ENCODE data around the gene UBE2L5. TPM values are rescaled to one million over a fixed set of nuclear protein-coding genes. Genes with fewer than 3 reads are reported as not detected.
A peak's percentile ranks its signal among the peaks of the same experiment; 100 is the strongest.

UBE2L5 gene
- total and polyA plus RNA-seq, 2 of the 13 experiments (the other 11 are each of a cell fraction or from before 2014, with no cell fraction given) = 0.13 TPM; not detected in 1

GRCh38 chr13:30465593-30466357 lies 43.5 kb downstream of the UBE2L5 start, which contains the start of gene HMGB1 (continued):
- no peak for TF ChIP-seq HNF4G (IDR thresholded peaks at IDR 0.05; ENCODE audit: borderline replicate concordance, low read depth, low read length)
- no peak for TF ChIP-seq HNF4G (CRISPR knock-in tag; IDR thresholded peaks at IDR 0.05; ENCODE audit: borderline replicate concordance, low read depth)
- TF ChIP-seq SALL1 (CRISPR knock-in tag; IDR thresholded peaks at IDR 0.05) = peak; percentile 65; the same call in 1 of the 2 replicates
- no peak for TF ChIP-seq FUBP1 (CRISPR knock-in tag; IDR thresholded peaks at IDR 0.05; ENCODE audit: borderline replicate concordance)
- no peak for TF ChIP-seq RARA (CRISPR knock-in tag; IDR thresholded peaks at IDR 0.05)
- peak; percentile 61; the same call in 1 of the 2 replicates for TF ChIP-seq ZNF710 (CRISPR knock-in tag; IDR thresholded peaks at IDR 0.05; ENCODE audit: borderline replicate concordance)
- TF ChIP-seq YEATS2 (CRISPR knock-in tag; IDR thresholded peaks at IDR 0.05; ENCODE audit: borderline replicate concordance) = no peak
- no peak for TF ChIP-seq FLYWCH1 (CRISPR knock-in tag; IDR thresholded peaks at IDR 0.05)
- no peak for TF ChIP-seq CEBPG (CRISPR knock-in tag; IDR thresholded peaks at IDR 0.05)
- no peak for TF ChIP-seq ZNF639 (CRISPR knock-in tag; conservative IDR thresholded peaks at IDR 0.05)
- peak; percentile 94 for TF ChIP-seq BORCS8-MEF2B (CRISPR knock-in tag; IDR thresholded peaks at IDR 0.05)
- TF ChIP-seq ZSCAN21 (CRISPR knock-in tag; IDR thresholded peaks at IDR 0.05; ENCODE audit: borderline replicate concordance) = peak; percentile 53; the same call in 1 of the 2 replicates
- TF ChIP-seq RERE (CRISPR knock-in tag; IDR thresholded peaks at IDR 0.05; ENCODE audit: low read depth) = no peak
- TF ChIP-seq ZNF7 (CRISPR knock-in tag; IDR thresholded peaks at IDR 0.05) = no peak
- TF ChIP-seq ISX (CRISPR knock-in tag; conservative IDR thresholded peaks at IDR 0.05) = no peak
- TF ChIP-seq STAG1 (CRISPR knock-in tag; IDR thresholded peaks at IDR 0.05) = no peak
- TF ChIP-seq PITX1 (CRISPR knock-in tag; IDR thresholded peaks at IDR 0.05) = peak; percentile 43; the same call in 1 of the 2 replicates

Data from HepG2 (cell line).